HEK293T (cell line): ENCODE data around the gene HSD17B7.
"Not testable (repeated sequence)": the region's sequence is repeated elsewhere in the genome, so short reads cannot be mapped to it uniquely, and the experiment has no call there.

Experiments used
- ARNT ChIP-seq: fragments of 450-650 bp; IDR thresholded peaks from 2 replicates; pipeline ENCODE4 v1.6.1; 2017; ENCODE audit warnings: mild to moderate bottlenecking
- BHLHE40 ChIP-seq: fragments of 450-650 bp; IDR thresholded peaks from 2 replicates; pipeline ENCODE4 v1.6.1; 2016; ENCODE audit warnings: mild to moderate bottlenecking, moderate library complexity, borderline replicate concordance
- FOXM1 ChIP-seq: fragments of 450-650 bp; IDR thresholded peaks from 2 replicates; pipeline ENCODE4 v1.6.1; 2017; ENCODE audit warnings: mild to moderate bottlenecking, borderline replicate concordance
- SP1 ChIP-seq: fragments of 450-650 bp; IDR thresholded peaks from 2 replicates; pipeline ENCODE4 v1.6.1; 2017
- SUZ12 ChIP-seq: fragments of 450-650 bp; IDR thresholded peaks from 2 replicates; pipeline ENCODE4 v1.6.1; 2016; ENCODE audit warnings: mild to moderate bottlenecking

DNA sequence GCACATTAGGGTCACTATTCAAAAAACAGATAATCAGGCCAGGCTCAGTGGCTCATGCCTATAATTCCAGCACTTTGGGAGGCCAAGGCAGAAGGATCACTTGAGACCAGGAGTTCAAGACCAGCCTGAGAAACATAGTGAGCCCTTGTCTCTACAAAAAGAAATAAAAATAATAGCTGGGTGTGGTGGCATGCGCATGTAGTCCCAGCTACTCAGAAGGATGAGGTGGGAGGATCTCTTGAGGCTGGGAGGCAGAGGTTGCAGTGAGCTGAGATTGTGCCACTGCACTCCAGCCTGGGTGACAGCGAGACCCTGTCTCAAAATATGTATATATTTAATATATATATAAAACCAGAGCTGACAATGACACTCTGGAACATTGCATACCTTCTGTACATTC is 21.9 kb downstream of the HSD17B7 start:
- TF ChIP-seq FOXM1, ARNT, SUZ12, BHLHE40, SP1: not testable (repeated sequence)
